Measurements from ENCODE around the gene JPH2. TPM values are rescaled to one million over a fixed set of nuclear protein-coding genes. Genes with fewer than 3 reads are reported as not detected.
"Not testable (repeated sequence)": the region's sequence is repeated elsewhere in the genome, so short reads cannot be mapped to it uniquely, and the experiment has no call there.

The JPH2 gene
- total RNA-seq = under 1 TPM; 0.12 to 0.14 TPM

- peaks cover 40% of the 10 kb centered on the region for H3K27me3 Mint-ChIP-seq
- H3K9me3 Mint-ChIP-seq = no peaks in the 10 kb centered on the region
- peak within 1 kb of the TSS; percentile 30 for H3K4me3 Mint-ChIP-seq
- no peaks in the 10 kb centered on the region for H3K36me3 Mint-ChIP-seq
- DNase-seq = no peak
- no peak within 1 kb of the TSS for H3K27ac Mint-ChIP-seq
- H3K4me1 Mint-ChIP-seq = peaks cover 8% of the 10 kb centered on the region
Observed at GRCh38 chr20:44187054-44187771, at the start of gene JPH2. JPH2 (minus strand) TSS chr20:44187188; CDS start chr20:44186705, 483 bp downstream.

- H3K4me1 Mint-ChIP-seq = peaks cover 8% of the 10 kb centered on the region
- no peak for DNase-seq
- H3K4me3 Mint-ChIP-seq = no peak overlapping the region
- no peaks in the 10 kb centered on the region for H3K9me3 Mint-ChIP-seq
- no peaks in the 10 kb centered on the region for H3K36me3 Mint-ChIP-seq
- H3K27me3 Mint-ChIP-seq = no peaks in the 10 kb centered on the region
- H3K27ac Mint-ChIP-seq = no peak overlapping the region
Observed at GRCh38 chr20:44235702-44236101, 48.7 kb upstream of the JPH2 start.

- H3K4me1 Mint-ChIP-seq = peaks cover 8% of the 10 kb centered on the region
- no peaks in the 10 kb centered on the region for H3K36me3 Mint-ChIP-seq
- peak overlapping the region; percentile 11 for H3K4me3 Mint-ChIP-seq
- no peak for DNase-seq
- H3K9me3 Mint-ChIP-seq = no peaks in the 10 kb centered on the region
- no peak overlapping the region for H3K27ac Mint-ChIP-seq
- no peaks in the 10 kb centered on the region for H3K27me3 Mint-ChIP-seq
Observed at GRCh38 chr20:44234566-44235317, 47.8 kb upstream of the JPH2 start.

GRCh38 chr20:44233436-44234016, 46.5 kb upstream of the JPH2 start:
- DNase-seq = no peak
- no peaks in the 10 kb centered on the region for H3K9me3 Mint-ChIP-seq
- no peaks in the 10 kb centered on the region for H3K27me3 Mint-ChIP-seq
- H3K4me1 Mint-ChIP-seq = peaks cover 8% of the 10 kb centered on the region
- no peak overlapping the region for H3K4me3 Mint-ChIP-seq
- H3K36me3 Mint-ChIP-seq = no peaks in the 10 kb centered on the region
- no peak overlapping the region for H3K27ac Mint-ChIP-seq

GRCh38 chr20:44232469-44232856, 45.5 kb upstream of the JPH2 start:
- not testable (repeated sequence) for H3K27me3 Mint-ChIP-seq, H3K27ac Mint-ChIP-seq, DNase-seq, H3K4me1 Mint-ChIP-seq, H3K36me3 Mint-ChIP-seq, H3K4me3 Mint-ChIP-seq, H3K9me3 Mint-ChIP-seq

- Mint-ChIP-seq H3K27me3 (no peaks in the 10 kb centered on the region), H3K36me3 (no peaks in the 10 kb centered on the region), H3K9me3 (no peaks in the 10 kb centered on the region), H3K4me1 (peaks cover 8% of the 10 kb centered on the region), H3K4me3 (no peak overlapping the region), H3K27ac (no peak overlapping the region)
- DNase-seq = no peak
Observed at GRCh38 chr20:44231713-44232468, 44.9 kb upstream of the JPH2 start.

- H3K4me1 Mint-ChIP-seq = peaks cover 8% of the 10 kb centered on the region
- H3K27ac Mint-ChIP-seq = no peak overlapping the region
- DNase-seq = no peak
- no peaks in the 10 kb centered on the region for H3K36me3 Mint-ChIP-seq
- no peak overlapping the region for H3K4me3 Mint-ChIP-seq
- H3K27me3 Mint-ChIP-seq = no peaks in the 10 kb centered on the region
- H3K9me3 Mint-ChIP-seq = no peaks in the 10 kb centered on the region
Observed at GRCh38 chr20:44231193-44231592, 44.2 kb upstream of the JPH2 start.

- no peak overlapping the region for H3K27ac Mint-ChIP-seq
- no peak overlapping the region for H3K4me3 Mint-ChIP-seq
- H3K9me3 Mint-ChIP-seq = no peaks in the 10 kb centered on the region
- peaks cover 8% of the 10 kb centered on the region for H3K4me1 Mint-ChIP-seq
- no peaks in the 10 kb centered on the region for H3K27me3 Mint-ChIP-seq
- no peaks in the 10 kb centered on the region for H3K36me3 Mint-ChIP-seq
- no peak for DNase-seq
Observed at GRCh38 chr20:44228465-44229258, 41.7 kb upstream of the JPH2 start.

GRCh38 chr20:44224637-44225036, 37.6 kb upstream of the JPH2 start:
- H3K36me3 Mint-ChIP-seq = no peaks in the 10 kb centered on the region

GRCh38 chr20:44223721-44224120, 36.7 kb upstream of the JPH2 start:
- DNase-seq = no peak
- no peaks in the 10 kb centered on the region for H3K9me3 Mint-ChIP-seq
- H3K4me3 Mint-ChIP-seq = no peak overlapping the region
- no peaks in the 10 kb centered on the region for H3K27me3 Mint-ChIP-seq
- no peaks in the 10 kb centered on the region for H3K36me3 Mint-ChIP-seq
- peaks cover 19% of the 10 kb centered on the region for H3K4me1 Mint-ChIP-seq
- H3K27ac Mint-ChIP-seq = no peak overlapping the region

More at GRCh38 chr20:44224637-44225036, 37.6 kb upstream of the JPH2 start:
- H3K27me3 Mint-ChIP-seq = no peaks in the 10 kb centered on the region
- H3K27ac Mint-ChIP-seq = no peak overlapping the region
- no peak for DNase-seq
- H3K9me3 Mint-ChIP-seq = no peaks in the 10 kb centered on the region
- H3K4me3 Mint-ChIP-seq = no peak overlapping the region
- H3K4me1 Mint-ChIP-seq = peaks cover 10% of the 10 kb centered on the region

GRCh38 chr20:44222633-44223368, 35.8 kb upstream of the JPH2 start:
- H3K27ac Mint-ChIP-seq = no peak overlapping the region
- no peaks in the 10 kb centered on the region for H3K9me3 Mint-ChIP-seq
- H3K36me3 Mint-ChIP-seq = no peaks in the 10 kb centered on the region
- DNase-seq = no peak
- H3K4me3 Mint-ChIP-seq = no peak overlapping the region
- H3K4me1 Mint-ChIP-seq = peaks cover 28% of the 10 kb centered on the region
- H3K27me3 Mint-ChIP-seq = no peaks in the 10 kb centered on the region

- Mint-ChIP-seq H3K27ac (no peak overlapping the region), H3K4me1 (peaks cover 35% of the 10 kb centered on the region), H3K27me3 (no peaks in the 10 kb centered on the region), H3K36me3 (no peaks in the 10 kb centered on the region), H3K9me3 (no peaks in the 10 kb centered on the region), H3K4me3 (no peak overlapping the region)
- DNase-seq = no peak
Observed at GRCh38 chr20:44222027-44222426, 35.0 kb upstream of the JPH2 start.

GRCh38 chr20:44221368-44221954, 34.5 kb upstream of the JPH2 start:
- DNase-seq = no peak
- Mint-ChIP-seq H3K27me3 (no peaks in the 10 kb centered on the region), H3K36me3 (no peaks in the 10 kb centered on the region), H3K4me1 (peaks cover 36% of the 10 kb centered on the region), H3K4me3 (no peak overlapping the region), H3K27ac (peak overlapping the region; percentile 9), H3K9me3 (no peaks in the 10 kb centered on the region)
